Dedifferentiated amniotic fluid mesenchymal stem cell (primary cell): ENCODE data around the gene TMEM63B.
"Not testable (repeated sequence)": the region's sequence is repeated elsewhere in the genome, so short reads cannot be mapped to it uniquely, and the experiment has no call there.

Source experiments
- DNase-seq: peaks from one replicate; pipeline ENCODE4 v3.0.0-alpha.2; 2016; ENCODE audit errors: extremely low spot score

TMEM63B gene

GRCh38 chr6:44193307-44193910 lies 66.1 kb downstream of the TMEM63B start:
- no peak for DNase-seq

GRCh38 chr6:44194326-44194725 lies 67.0 kb downstream of the TMEM63B start:
- DNase-seq, result no peak

GRCh38 chr6:44196351-44196750 lies 69.0 kb downstream of the TMEM63B start:
- DNase-seq, result not testable (repeated sequence)

GRCh38 chr6:44198684-44199083 lies 71.3 kb downstream of the TMEM63B start:
- no peak for DNase-seq

- DNase-seq, result no peak
Observed at GRCh38 chr6:44199883-44200282, 72.5 kb downstream of the TMEM63B start.

- DNase-seq, result no peak
Observed at GRCh38 chr6:44201200-44201599, 73.8 kb downstream of the TMEM63B start.

- no peak for DNase-seq
Observed at GRCh38 chr6:44201638-44202303, 74.4 kb downstream of the TMEM63B start.

GRCh38 chr6:44202332-44202971 lies 75.1 kb downstream of the TMEM63B start:
- no peak for DNase-seq

GRCh38 chr6:44202972-44203750 lies 75.8 kb downstream of the TMEM63B start:
- DNase-seq, result no peak

GRCh38 chr6:44203955-44204354 lies 76.6 kb downstream of the TMEM63B start:
- DNase-seq, result no peak
